BJ (cell line): ENCODE results near the gene ULK2. TPM values are rescaled to one million over a fixed set of nuclear protein-coding genes. Genes with fewer than 3 reads are reported as not detected.

Experiments
- CTCF ChIA-PET: fragments of 350-600 bp; formaldehyde crosslinking; extraction: SDS; loops from one replicate; lab custom pipeline; 2021; ENCODE audit warnings: antibody characterized with exemption, inconsistent platforms; lab: Yijun Ruan, JAX
- POLR2A ChIA-PET: fragments of 300-600 bp; sonication (Branson Sonifier 250); formaldehyde crosslinking; extraction: SDS; loops from one replicate; lab custom pipeline; 2021; ENCODE audit warnings: antibody characterized with exemption; lab: Charles Lee
- DNase-seq: peaks from one replicate; pipeline ENCODE4 v3.0.0-alpha.2; 2011; ENCODE audit warnings: low read depth
- H3K27me3 ChIP-seq: 2 replicates; pipeline ENCODE4 v1.6.0; 2011; ENCODE audit warnings: low read length; ENCODE audit not compliant: control insufficient read depth, insufficient read depth
- H3K36me3 ChIP-seq: 2 replicates; pipeline ENCODE4 v1.5.1; 2011; ENCODE audit warnings: low read length; ENCODE audit not compliant: control insufficient read depth, insufficient read depth
- H3K4me3 ChIP-seq: 2 replicates; pipeline ENCODE4 v1.5.1; 2011; ENCODE audit warnings: low read depth, mild to moderate bottlenecking, control low read depth, low read length
- polyA plus RNA-seq: library from polyadenylated mRNA; depleted of rRNA; stranded (reverse); fragments of >200 nt; gene quantifications from 2 replicates; pipeline ENCODE4 v1.2.3, GENCODE V29; 2011; rRNA removed
- small RNA-seq: library from RNA; depleted of rRNA; stranded (forward); fragments of <200 nt; gene quantifications from one replicate; pipeline ENCODE3, GENCODE V24; 2012; ENCODE audit warnings: low replicate concordance, low read depth; ENCODE audit not compliant: insufficient read length
- TF ChIP-seq, protein P1 (sequence below): IDR thresholded peaks from 2 replicates; pipeline ENCODE4 v1.5.1; 2011; ENCODE audit warnings: low read depth, mild to moderate bottlenecking, control low read depth, inconsistent platforms, low read length, moderate library complexity; ENCODE audit not compliant: insufficient read depth

ULK2 gene
- polyA plus RNA-seq, 1 experiment, result 38.2 TPM

DNA sequence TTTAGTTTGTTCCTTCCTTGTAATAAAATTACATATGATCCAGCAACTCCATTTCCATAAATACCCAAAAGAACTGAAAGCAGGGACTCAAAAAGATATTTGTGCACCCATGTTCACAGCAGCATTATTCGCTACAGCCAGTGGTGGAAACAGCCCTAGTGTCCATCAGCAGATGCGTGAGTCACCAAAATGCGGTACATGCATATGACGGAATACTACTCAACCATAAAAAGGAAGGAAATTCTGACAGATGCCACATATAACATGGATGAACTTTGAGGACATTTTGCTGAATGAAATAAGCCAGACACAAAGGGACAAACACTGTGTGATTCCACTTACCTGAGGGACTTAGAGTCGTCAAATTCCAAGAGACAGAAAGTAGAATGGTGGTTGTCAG is 142.2 kb downstream of the ULK2 start:
- no peaks in the 10 kb centered on the region for H3K27me3 ChIP-seq
- no peak overlapping the region for H3K4me3 ChIP-seq
- TF ChIP-seq, protein P1, sequence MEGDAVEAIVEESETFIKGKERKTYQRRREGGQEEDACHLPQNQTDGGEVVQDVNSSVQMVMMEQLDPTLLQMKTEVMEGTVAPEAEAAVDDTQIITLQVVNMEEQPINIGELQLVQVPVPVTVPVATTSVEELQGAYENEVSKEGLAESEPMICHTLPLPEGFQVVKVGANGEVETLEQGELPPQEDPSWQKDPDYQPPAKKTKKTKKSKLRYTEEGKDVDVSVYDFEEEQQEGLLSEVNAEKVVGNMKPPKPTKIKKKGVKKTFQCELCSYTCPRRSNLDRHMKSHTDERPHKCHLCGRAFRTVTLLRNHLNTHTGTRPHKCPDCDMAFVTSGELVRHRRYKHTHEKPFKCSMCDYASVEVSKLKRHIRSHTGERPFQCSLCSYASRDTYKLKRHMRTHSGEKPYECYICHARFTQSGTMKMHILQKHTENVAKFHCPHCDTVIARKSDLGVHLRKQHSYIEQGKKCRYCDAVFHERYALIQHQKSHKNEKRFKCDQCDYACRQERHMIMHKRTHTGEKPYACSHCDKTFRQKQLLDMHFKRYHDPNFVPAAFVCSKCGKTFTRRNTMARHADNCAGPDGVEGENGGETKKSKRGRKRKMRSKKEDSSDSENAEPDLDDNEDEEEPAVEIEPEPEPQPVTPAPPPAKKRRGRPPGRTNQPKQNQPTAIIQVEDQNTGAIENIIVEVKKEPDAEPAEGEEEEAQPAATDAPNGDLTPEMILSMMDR, result no peak
- no peaks in the 10 kb centered on the region for H3K36me3 ChIP-seq
- CTCF ChIA-PET, result no interaction called here
- DNase-seq, result no peak
- POLR2A ChIA-PET, result no interaction called here

DNA sequence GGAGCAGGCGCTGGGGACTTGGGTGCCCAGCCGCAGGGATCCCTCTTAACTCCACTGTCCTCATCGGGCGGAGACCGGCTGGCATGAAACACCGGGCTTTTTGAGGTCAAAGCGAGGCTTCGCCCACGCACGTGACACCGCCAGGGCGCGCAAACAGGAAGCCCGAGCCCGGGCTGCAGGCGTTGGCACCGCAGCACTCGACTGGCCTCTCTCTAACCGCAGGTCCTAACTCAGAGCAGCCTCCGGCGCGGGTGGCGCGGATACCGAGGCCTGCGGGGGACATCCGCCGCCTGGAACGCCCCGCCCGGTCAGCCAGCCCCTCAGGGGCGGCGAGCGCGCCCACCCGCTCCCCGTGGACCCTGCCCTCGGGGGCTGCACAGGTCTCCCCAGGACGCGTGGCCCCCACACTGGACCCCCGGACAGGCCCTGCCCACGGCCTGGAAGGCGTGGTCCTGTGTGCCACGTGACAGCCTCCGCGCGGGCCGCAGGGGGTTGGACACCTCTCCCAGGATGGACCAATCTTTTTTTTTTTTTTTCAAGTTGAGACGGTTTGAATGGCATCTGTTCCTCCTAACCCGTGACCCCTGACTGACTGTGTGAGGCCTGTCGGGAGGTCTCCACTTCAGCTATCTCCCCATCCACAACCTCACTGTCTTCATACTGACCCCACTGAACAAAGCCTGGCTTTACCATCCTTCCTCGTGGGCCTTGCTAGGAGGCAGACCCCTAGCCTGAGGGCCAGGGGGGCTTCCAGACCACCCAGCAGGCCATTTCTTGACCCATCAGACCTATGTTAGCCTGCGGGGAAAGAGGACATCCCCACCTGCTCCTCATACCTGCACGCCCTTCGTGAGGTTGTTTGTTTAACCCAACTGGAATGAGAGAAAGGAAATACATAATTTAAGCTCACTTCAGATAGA is 143.0 kb downstream of the ULK2 start:
- no peak overlapping the region for H3K4me3 ChIP-seq
- TF ChIP-seq, protein P1, result no peak
- no peaks in the 10 kb centered on the region for H3K36me3 ChIP-seq
- DNase-seq, result no peak
- no peaks in the 10 kb centered on the region for H3K27me3 ChIP-seq
- CTCF ChIA-PET, result no interaction called here
- POLR2A ChIA-PET, result no interaction called here

DNA sequence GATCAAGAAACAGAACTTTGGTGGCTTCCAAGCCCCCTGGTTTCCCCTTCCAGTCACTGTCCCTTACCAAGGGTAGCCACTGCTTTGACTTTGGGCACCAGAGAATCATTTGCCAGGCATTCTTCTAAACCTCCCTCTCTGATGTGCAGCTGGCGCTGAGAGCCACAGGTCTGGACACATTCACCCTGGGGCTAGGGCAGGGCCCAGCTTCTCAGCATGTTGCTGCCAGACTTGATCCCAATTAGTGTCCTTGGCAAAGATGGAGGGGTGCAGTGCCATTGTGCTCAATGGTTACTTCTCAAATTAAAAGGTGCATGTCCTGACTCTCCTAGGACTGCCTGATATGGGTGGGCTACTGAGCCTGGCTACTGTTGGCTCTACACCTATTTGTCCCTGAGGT is 143.8 kb downstream of the ULK2 start:
- no peak overlapping the region for H3K4me3 ChIP-seq
- ChIA-PET CTCF (interaction anchor here (0.6 kb wide), 1 partner anchor 1456 kb away, joined by 3 read pairs; no protein-coding TSS in a partner anchor), POLR2A (no interaction called here)
- no peaks in the 10 kb centered on the region for H3K27me3 ChIP-seq
- TF ChIP-seq, protein P1, result no peak
- H3K36me3 ChIP-seq, result no peaks in the 10 kb centered on the region
- no peak for DNase-seq

Small RNA genes within 50 kb of the gene (small RNA-seq; reads per million reads assigned to genes)
- not detected for gene AC015726.2

Other genes starting within 250 kb of the ULK2 start
- gene ALDH3A2, start 219.2 kb downstream of the ULK2 start, polyA plus RNA-seq, result 10.2 and 13.6 TPM in 2 replicates
- gene SLC47A2, start 151.4 kb downstream of the ULK2 start, polyA plus RNA-seq, result not detected in 2 replicates
- 0.11 and 0.20 TPM in 2 replicates for gene ALDH3A1, start 119.6 kb downstream of the ULK2 start, polyA plus RNA-seq
- gene AKAP10, start 109.9 kb upstream of the ULK2 start, polyA plus RNA-seq, result 20.7 and 32.7 TPM in 2 replicates
- gene SPECC1, start 141.4 kb upstream of the ULK2 start, polyA plus RNA-seq, result 13.0 and 16.9 TPM in 2 replicates